K562 treated with DMSO at 1 percent for 4 hours (cell line): ENCODE data around the gene PRR20E. TPM values are rescaled to one million over a fixed set of nuclear protein-coding genes. Genes with fewer than 3 reads are reported as not detected.

Experiments used
- total RNA-seq: library from RNA; unstranded; fragments of 300-600 nt; gene quantifications from 2 replicates; pipeline ENCODE4 v1.2.3, GENCODE V29; 2022; ENCODE audit not compliant: insufficient read depth

Gene PRR20E
- not detected in 2 replicates for total RNA-seq

GRCh38 chr13:57166897-57167296 lies at the start of gene PRR20E:
PRR20E (plus strand) TSS chr13:57167197; CDS start chr13:57167584, 387 bp downstream.

GRCh38 chr13:57140235-57140968 lies 26.6 kb upstream of the PRR20E start, which contains the start of gene PRR20A:
PRR20A (plus strand) TSS chr13:57140918; CDS start chr13:57141305, 387 bp downstream.

GRCh38 chr13:57147188-57147587 lies 19.8 kb upstream of the PRR20E start, which contains the start of gene PRR20B:
PRR20B (plus strand) TSS chr13:57147488; CDS start chr13:57147875, 387 bp downstream.

GRCh38 chr13:57153761-57154160 lies 13.2 kb upstream of the PRR20E start, which contains the start of gene PRR20C:
PRR20C (plus strand) TSS chr13:57154061; CDS start chr13:57154448, 387 bp downstream.

GRCh38 chr13:57160332-57160731 lies 6.7 kb upstream of the PRR20E start, which contains the start of gene PRR20D:
PRR20D (plus strand) TSS chr13:57160632; CDS start chr13:57161019, 387 bp downstream.

Other genes with a start within 250 kb of the PRR20E start
- gene PRR20A, start 26.3 kb upstream of the PRR20E start, total RNA-seq = not detected in 2 replicates
- gene PRR20B, start 19.7 kb upstream of the PRR20E start, total RNA-seq = not detected in 2 replicates
- not detected in 2 replicates for gene PRR20C, start 13.1 kb upstream of the PRR20E start, total RNA-seq
- gene PRR20D, start 6.6 kb upstream of the PRR20E start, total RNA-seq = not detected in 2 replicates